ENCODE data around the gene C2CD2. TPM values are rescaled to one million over a fixed set of nuclear protein-coding genes. Genes with fewer than 3 reads are reported as not detected.

Gene C2CD2
- total and polyA plus RNA-seq, 10 of the 15 experiments (the other 5 are each of a cell fraction or from before 2014, with no cell fraction given): 2.2 to 30.9 (median 9.9) TPM

DNA sequence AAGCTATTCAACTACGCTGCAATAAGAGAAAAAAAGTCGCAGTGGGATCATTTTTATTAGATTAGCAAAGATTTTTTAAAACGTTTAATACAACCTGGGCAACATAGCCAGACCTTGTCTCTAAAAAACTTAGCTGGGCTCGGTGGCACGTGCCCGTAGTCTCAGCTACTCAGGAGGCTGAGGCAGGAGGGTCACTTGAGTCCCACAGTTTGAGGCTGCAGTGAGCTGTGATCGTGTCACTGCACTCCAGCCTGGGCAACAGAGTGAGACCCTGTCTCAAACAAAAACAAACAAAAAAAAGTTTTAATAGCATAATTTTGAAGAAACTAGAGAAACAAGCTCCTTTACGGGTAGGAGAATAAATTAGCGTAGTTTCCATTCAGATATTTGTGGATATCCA is 73.7 kb downstream of the C2CD2 start (continued):
- TF ChIP-seq NKRF (conservative IDR thresholded peaks at IDR 0.05) (no peak), NRF1 (conservative IDR thresholded peaks at IDR 0.05; ENCODE audit: low read depth, low read length) (no peak), BMI1 (IDR thresholded peaks at IDR 0.05; ENCODE audit: borderline replicate concordance) (no peak), CBX3 (IDR thresholded peaks at IDR 0.05; ENCODE audit: borderline replicate concordance, low read depth) (no peak), POU2F2 (IDR thresholded peaks at IDR 0.05; ENCODE audit: borderline replicate concordance, low read depth, low read length) (no peak), TCF12 (IDR thresholded peaks at IDR 0.05; ENCODE audit: low read depth, low read length) (no peak), EED (IDR thresholded peaks at IDR 0.05; ENCODE audit: low read depth) (no peak), ZNF274 (IDR thresholded peaks at IDR 0.05; ENCODE audit: insufficient read depth, insufficient read length) (no peak)

DNA sequence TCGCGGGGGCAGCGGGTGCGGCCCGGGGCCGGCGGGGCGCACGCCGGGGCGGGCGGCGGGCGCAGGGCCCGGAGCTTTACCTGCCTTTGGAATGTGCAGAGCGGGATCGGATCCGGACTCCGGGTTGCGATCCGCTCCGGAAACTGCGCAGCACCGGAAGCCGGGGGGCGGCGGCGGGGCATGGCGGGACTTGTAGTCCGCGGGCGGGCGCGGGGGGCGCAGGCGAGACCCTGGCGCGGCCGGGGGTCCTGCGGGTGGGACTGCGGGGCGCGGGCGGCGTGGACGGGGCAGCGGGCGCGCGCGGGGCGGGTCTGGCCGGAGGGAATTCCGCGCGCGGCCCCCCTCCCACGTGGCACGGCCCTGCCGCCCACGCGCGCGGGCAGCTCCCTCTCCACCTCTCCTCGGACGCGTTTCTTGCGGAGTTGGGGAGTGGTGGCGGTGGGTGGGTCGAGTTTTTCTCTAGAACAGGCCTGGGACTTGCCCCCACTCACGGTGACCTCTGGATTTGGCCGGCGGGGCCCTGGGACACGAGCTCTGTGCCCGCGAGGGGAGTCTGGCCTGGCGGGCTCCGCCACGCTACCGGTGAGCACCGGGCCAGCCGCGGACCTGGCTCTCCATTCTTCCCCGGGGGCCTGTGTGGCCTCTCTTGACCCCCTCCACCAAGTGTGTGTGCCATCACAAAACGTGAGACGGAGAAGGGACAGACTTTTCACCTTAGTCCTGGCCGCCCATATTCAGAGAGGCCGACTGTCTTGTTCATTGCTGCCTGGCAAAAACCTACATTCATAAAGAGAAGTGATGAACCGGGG is 74.4 kb downstream of the C2CD2 start, which contains the start of gene PRDM15:
PRDM15 (minus strand) TSS at position 155 of the 809 bp plus-strand sequence. CDS start 18,981 bp downstream, outside the sequence.
- no peaks in the 10 kb centered on the region for H3K9me3 ChIP-seq (replicated peaks; ENCODE audit: control insufficient read depth, insufficient read depth, low read length)
- FAIRE-seq: no peak
- peaks cover 13% of the 10 kb centered on the region for H3K4me1 ChIP-seq (ENCODE audit: control insufficient read depth, insufficient read depth, low read length)
- H3K27me3 ChIP-seq (replicated peaks in 1 of 2; ENCODE audit: control insufficient read depth in 2 of 2, insufficient read depth in 2 of 2, low read length in 1 of 2): no peaks in the 10 kb centered on the region
- peak within 1 kb of the TSS; percentile 88 for H2AFZ ChIP-seq (ENCODE audit: control insufficient read depth, low read depth, low read length)
- in situ Hi-C loops (cut with MboI): no loop called here
- peak within 1 kb of the TSS; percentile 94 for H3K4me3 ChIP-seq
- 1% methylated on average over 41 of the region's 89 CpGs for WGBS (ENCODE audit: insufficient coverage, insufficient replicate concordance, low lambda C conversion rate, missing lambda C conversion rate)
- H3K79me2 ChIP-seq (ENCODE audit: control insufficient read depth, insufficient read depth, low read length): peaks cover 41% of the 10 kb centered on the region
- no peaks in the 10 kb centered on the region for H3K36me3 ChIP-seq (ENCODE audit: control insufficient read depth in 2 of 2, insufficient read depth in 2 of 2, low read length in 1 of 2)
- intact Hi-C loops (cut with micrococcal nuclease; ENCODE audit: unreplicated experiment): loop anchor here (2.0 to 5.0 kb wide), 2 partner anchors 15 to 128 kb away; no protein-coding TSS in a partner anchor
- peak within 1 kb of the TSS; percentile 80 for H3K4me2 ChIP-seq (ENCODE audit: control insufficient read depth, insufficient read depth)
- RAD21 ChIA-PET (ENCODE audit: unreplicated experiment): interaction anchor here (1.0 to 3.7 kb wide), 10 partner anchors 13 to 238 kb away, joined by 3 to 39 read pairs (median 4); no protein-coding TSS in a partner anchor
- POLR2A ChIA-PET: interaction anchor here (0.6 to 3.8 kb wide), 6 partner anchors 16 to 166 kb away, joined by 3 to 28 read pairs (median 4); no protein-coding TSS in a partner anchor
- SMC1A ChIA-PET (ENCODE audit: uncharacterized antibody, unreplicated experiment): interaction anchor here (0.6 to 4.6 kb wide), 13 partner anchors 12 to 238 kb away, joined by 3 to 51 read pairs (median 4); no protein-coding TSS in a partner anchor
- TSS peak; percentile 95 for BruUV-seq (replicated peaks)
- DNase-seq (ENCODE audit: low read depth, low spot score): no peak
- H3K27ac ChIP-seq (ENCODE audit: control insufficient read depth, insufficient read depth): peak within 1 kb of the TSS; percentile 86
- peak within 1 kb of the TSS; percentile 83 for H3K9ac ChIP-seq (ENCODE audit: control insufficient read depth, insufficient read depth, low read length)
- CTCF ChIA-PET: interaction anchor here (1.0 to 3.6 kb wide), 11 partner anchors 9 to 246 kb away, joined by 3 to 21 read pairs (median 4); no protein-coding TSS in a partner anchor
- no peaks in the 10 kb centered on the region for H4K20me1 ChIP-seq (ENCODE audit: control insufficient read depth, insufficient read depth)
- ATAC-seq: peak; percentile 68
- peak; percentile 93 for TF ChIP-seq GATAD2B (conservative IDR thresholded peaks at IDR 0.05; ENCODE audit: low read depth)
- peak; percentile 67 for TF ChIP-seq SIX5 (IDR thresholded peaks at IDR 0.05; ENCODE audit: low read depth, low read length, severe bottlenecking)
- 0 out of 2 replicates have a peak, but pooled peaks have one; percentile 36 for TF ChIP-seq HDGF (IDR thresholded peaks at IDR 0.05)
- TF ChIP-seq TAF1 (IDR thresholded peaks at IDR 0.05; ENCODE audit: borderline replicate concordance, low read depth, low read length): 0 out of 2 replicates have a peak, but pooled peaks have one; percentile 54
- peak; percentile 45; the same call in 1 of the 2 replicates for TF ChIP-seq POLR2AphosphoS5 (IDR thresholded peaks at IDR 0.05; ENCODE audit: low read length)
- no peak for TF ChIP-seq SMC3 (IDR thresholded peaks at IDR 0.05; ENCODE audit: borderline replicate concordance, low read length)
- TF ChIP-seq STAT1 (conservative IDR thresholded peaks at IDR 0.05): 0 out of 2 replicates have a peak, but pooled peaks have one; percentile 24
- peak; percentile 5 for TF ChIP-seq SP1 (IDR thresholded peaks at IDR 0.05; ENCODE audit: low read depth, low read length)
- no peak for TF ChIP-seq SKIL (IDR thresholded peaks at IDR 0.05; ENCODE audit: low read depth, poor library complexity, severe bottlenecking)
- TF ChIP-seq CREM (IDR thresholded peaks at IDR 0.05; ENCODE audit: low read depth): peak; percentile 30; the same call in 1 of the 2 replicates
- TF ChIP-seq GABPA (IDR thresholded peaks at IDR 0.05; ENCODE audit: low read depth): peak; percentile 83

Measured in GM12878 (cell line).